Transverse colon (tissue), 4 donors: ENCODE measurements around the gene KRT26. TPM values are rescaled to one million over a fixed set of nuclear protein-coding genes. Genes with fewer than 3 reads are reported as not detected.

ENCODE experiments used
- DNase-seq: peaks from one replicate; pipeline ENCODE4 v3.0.0-alpha.2; 2019
- H3K27ac ChIP-seq, 4 donors: fragments of 200-600 bp; sonication (generic); 2 replicates each; pipeline ENCODE4 v1.5.1; 2016 to 2018; ENCODE audit warnings: inconsistent platforms in 4 of 4
- H3K27me3 ChIP-seq: fragments of 200-600 bp; sonication (generic); 2 replicates; pipeline ENCODE4 v1.5.1; 2017; ENCODE audit warnings: inconsistent platforms
- H3K36me3 ChIP-seq, 4 donors: fragments of 200-600 bp; sonication (generic); 2 replicates each; pipeline ENCODE4 v1.5.1; 2017 to 2019; ENCODE audit warnings: inconsistent platforms in 4 of 4
- H3K4me1 ChIP-seq, 4 donors: fragments of 200-600 bp; sonication (generic); 2 replicates each; pipeline ENCODE4 v1.5.1; 2017 to 2020; ENCODE audit warnings: inconsistent platforms in 4 of 4
- H3K4me3 ChIP-seq, 4 donors: fragments of 200-600 bp; sonication (generic); 1 replicate in 1 of 4; 2 replicates in 3 of 4; pipeline versions ENCODE4 v1.5.1 to v1.6.1; 2017 to 2019; ENCODE audit warnings: inconsistent platforms in 4 of 4
- H3K9me3 ChIP-seq, 2 donors: fragments of 200-600 bp; sonication (generic); 2 replicates each; pipeline ENCODE4 v1.5.1; 2017 to 2019; ENCODE audit warnings: inconsistent platforms in 2 of 2
- CTCF ChIP-seq, 5 experiments: fragments of 200-600 bp in 3 of 5; fragments of 450-650 bp in 2 of 5; sonication (generic) in 3 of 5; IDR thresholded peaks; 1 replicate in 2 of 5; 2 replicates in 3 of 5; pipeline ENCODE4 v1.5.1; 2016 to 2017; ENCODE audit warnings: antibody characterized with exemption in 5 of 5, inconsistent platforms in 3 of 5, mild to moderate bottlenecking in 2 of 5, moderate library complexity in 1 of 5
- EP300 ChIP-seq: sonication (generic); formaldehyde crosslinking; IDR thresholded peaks from one replicate; pipeline ENCODE4 v1.6.1; 2017; ENCODE audit warnings: antibody characterized with exemption, low read depth
- POLR2A ChIP-seq: fragments of 450-650 bp; IDR thresholded peaks from one replicate; pipeline ENCODE4 v1.6.1; 2016; ENCODE audit warnings: antibody characterized with exemption, mild to moderate bottlenecking, moderate library complexity
- POLR2AphosphoS5 ChIP-seq, 3 donors: sonication (generic); formaldehyde crosslinking; IDR thresholded peaks; one replicate each; pipeline ENCODE4 v1.6.1; 2016; ENCODE audit warnings: antibody characterized with exemption in 3 of 3
- WGBS, 2 donors: methylation state at CpG; one replicate each; pipeline ENCODE4 v1.1.5; 2018; ENCODE audit warnings: low coverage in 1 of 2; 5-methylcytosine and 5-hydroxymethylcytosine counted together
- in situ Hi-C, 4 donors: fragments of 200-750 bp; cut with MboI; loops; one replicate each; pipeline versions ENCODE4 v1.15.0 to v1.15.1; 2017; ENCODE audit warnings: low sequenced_read_pairs in 3 of 4, low pct_ligation_motif_present in 1 of 4, low pct_unique_long_range_greater_than_20kb in 1 of 4
- intact Hi-C: fragments of 100-400 bp; cut with DNase I; formaldehyde crosslinking; loops from one replicate; pipeline ENCODE4 v1.15.1; 2023; ENCODE audit warnings: low total_unique reads
- total RNA-seq, 4 donors: library from RNA; depleted of rRNA; stranded (reverse); fragments of >200 nt; gene quantifications; one replicate each; pipeline ENCODE4 v1.1.0, GENCODE V29; 2016

Gene KRT26
- total RNA-seq, 4 donors from 2014 or later = not detected

- no peak for DNase-seq
- WGBS, 2 donors = 53 to 67% methylated on average over 1 of the region's 1 CpG
- Histone ChIP-seq H3K27ac (no peak overlapping the region), H3K9me3 (no peaks in the 10 kb centered on the region), H3K36me3 (no peaks in the 10 kb centered on the region), H3K27me3 (peaks cover 9% of the 10 kb centered on the region), H3K4me3 (no peak overlapping the region), H3K4me1 (no peaks in the 10 kb centered on the region)
- in situ Hi-C loops = loop anchor here in 1 of 4 donors (10.0 kb wide), 1 partner anchor 107 kb away; no protein-coding TSS in a partner anchor
- TF ChIP-seq EP300 (no peak), POLR2AphosphoS5 (IDR thresholded peaks at IDR 0.05) (no peak), POLR2A (no peak), CTCF (IDR thresholded peaks at IDR 0.05) (no peak)
- intact Hi-C loops = no loop called here
Observed at GRCh38 chr17:40722241-40722640, 49.8 kb downstream of the KRT26 start.

DNA sequence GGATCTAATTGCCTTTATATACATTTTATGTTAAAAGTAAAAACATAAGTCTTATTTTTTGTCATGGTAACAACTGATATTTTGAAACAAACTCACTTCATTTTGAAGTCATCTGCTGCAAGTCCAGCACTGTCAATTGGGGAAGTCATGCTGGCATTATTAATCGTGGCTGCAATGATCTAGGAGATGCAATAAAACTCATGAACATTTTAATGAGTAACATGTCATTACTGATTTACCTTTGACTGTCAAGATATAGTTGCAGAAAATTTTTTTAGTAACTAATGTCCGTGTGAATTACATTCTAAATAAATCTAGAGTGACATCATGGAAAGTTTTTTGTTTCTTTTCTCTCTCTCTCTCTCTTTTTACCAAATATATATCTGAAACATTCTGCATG lies 51.1 kb downstream of the KRT26 start:
- in situ Hi-C loops = loop anchor here in 1 of 4 donors (10.0 kb wide), 1 partner anchor 106 kb away; no protein-coding TSS in a partner anchor

DNA sequence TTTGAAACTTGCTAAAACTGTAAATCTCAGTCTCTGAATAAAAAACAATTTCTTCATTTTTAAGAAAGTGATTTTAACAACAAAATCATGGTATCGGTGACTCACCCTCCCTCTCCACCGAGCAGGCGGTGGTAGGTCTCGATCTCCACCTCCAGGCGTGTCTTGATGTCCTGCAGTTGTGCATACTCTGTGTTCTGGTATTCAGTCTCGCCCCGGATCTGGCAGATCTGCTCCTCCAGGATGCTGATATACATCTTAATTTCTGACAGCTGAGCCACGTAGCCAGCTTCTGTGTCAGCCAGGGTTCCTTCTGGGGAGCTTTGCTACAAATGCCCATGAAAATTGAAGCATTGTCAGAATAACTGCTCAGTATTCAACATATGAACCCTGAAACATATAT lies 53.1 kb downstream of the KRT26 start:
- WGBS, 2 donors = 55 to 65% methylated on average over 3 to 8 of the region's 8 CpGs
- no peak for DNase-seq
- TF ChIP-seq CTCF (IDR thresholded peaks at IDR 0.05) (no peak), POLR2A (no peak), EP300 (no peak), POLR2AphosphoS5 (IDR thresholded peaks at IDR 0.05) (no peak)
- H3K27ac ChIP-seq = no peak overlapping the region
- in situ Hi-C loops (no loop called here), intact Hi-C loops (no loop called here)
- no peaks in the 10 kb centered on the region for H3K4me1 ChIP-seq
- no peak overlapping the region for H3K4me3 ChIP-seq
- H3K9me3 ChIP-seq = no peaks in the 10 kb centered on the region
- no peaks in the 10 kb centered on the region for H3K36me3 ChIP-seq
- H3K27me3 ChIP-seq = peaks cover 6% of the 10 kb centered on the region

More for the DNA sequence above, 51.1 kb downstream of the KRT26 start:
- TF ChIP-seq POLR2AphosphoS5 (IDR thresholded peaks at IDR 0.05) (no peak), EP300 (no peak), CTCF (IDR thresholded peaks at IDR 0.05) (no peak), POLR2A (no peak)
- Histone ChIP-seq H3K4me1 (no peaks in the 10 kb centered on the region), H3K36me3 (no peaks in the 10 kb centered on the region), H3K9me3 (no peaks in the 10 kb centered on the region), H3K4me3 (no peak overlapping the region), H3K27me3 (peaks cover 9% of the 10 kb centered on the region), H3K27ac (no peak overlapping the region)
- intact Hi-C loops = no loop called here
- no peak for DNase-seq
- 38 to 55% methylated on average over 2 of the region's 2 CpGs for WGBS, 2 donors

DNA sequence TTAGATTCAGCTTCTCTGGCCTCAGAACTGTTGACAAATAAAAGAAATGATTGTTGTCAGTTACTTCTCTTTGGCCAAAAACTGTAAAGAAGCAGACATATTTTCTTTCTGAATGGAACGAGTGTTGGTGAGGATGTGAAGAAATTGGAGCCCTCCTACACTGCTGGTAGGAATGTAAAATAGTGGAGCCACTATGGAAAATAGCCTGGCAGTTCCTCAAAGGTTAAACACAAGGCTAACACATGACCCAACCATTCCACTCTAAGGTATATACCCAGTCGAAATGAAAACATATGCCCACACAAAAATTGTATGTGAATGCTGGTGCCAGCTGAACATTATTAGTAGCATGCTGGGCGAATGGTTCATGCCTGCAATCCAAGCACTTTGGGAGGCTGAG lies 54.2 kb downstream of the KRT26 start:
- 64 to 67% methylated on average over 3 of the region's 3 CpGs for WGBS, 2 donors
- TF ChIP-seq POLR2AphosphoS5 (IDR thresholded peaks at IDR 0.05) (no peak), CTCF (IDR thresholded peaks at IDR 0.05) (no peak), POLR2A (no peak), EP300 (no peak)
- intact Hi-C loops = no loop called here

More for the DNA sequence above, 54.2 kb downstream of the KRT26 start:
- in situ Hi-C loops = no loop called here
- Histone ChIP-seq H3K27ac (no peak overlapping the region), H3K9me3 (no peaks in the 10 kb centered on the region), H3K36me3 (no peaks in the 10 kb centered on the region), H3K27me3 (peaks cover 6% of the 10 kb centered on the region), H3K4me1 (no peaks in the 10 kb centered on the region), H3K4me3 (no peak overlapping the region)
- DNase-seq = no peak

Other genes with a start within 250 kb of the KRT26 start
- 1 to 10 TPM in 2 of 4 donors, under 1 TPM in 1, not detected in 1; 0.14 to 5.4 (median 4.9) TPM for gene CCR7, start 206.7 kb downstream of the KRT26 start, total RNA-seq
- gene SMARCE1, start 124.4 kb downstream of the KRT26 start, total RNA-seq = 10 to 100 TPM; 43.0 to 87.2 (median 61.6) TPM
- under 1 TPM in 2 of 4 donors, not detected in 2; 0.27 to 0.48 TPM for gene KRT222, start 107.0 kb downstream of the KRT26 start, total RNA-seq
- gene KRT24, start 68.4 kb downstream of the KRT26 start, total RNA-seq = 10 to 100 TPM in 1 of 4 donors, 1 to 10 TPM in 1, under 1 TPM in 1, not detected in 1; 0.64 to 13.5 (median 4.9) TPM
- gene KRT25, start 16.9 kb downstream of the KRT26 start, total RNA-seq = not detected
- gene KRT27, start 10.3 kb upstream of the KRT26 start, total RNA-seq = 1 to 10 TPM in 1 of 4 donors, not detected in 3; 1.1 TPM
- gene KRT28, start 27.8 kb upstream of the KRT26 start, total RNA-seq = not detected
- 10 to 100 TPM in 2 of 4 donors, 1 to 10 TPM in 1, not detected in 1; 2.2 to 12.7 (median 11.7) TPM for gene KRT10, start 50.4 kb upstream of the KRT26 start, total RNA-seq
- gene KRT12, start 95.0 kb upstream of the KRT26 start, total RNA-seq = 10 to 100 TPM in 1 of 4 donors, 1 to 10 TPM in 1, under 1 TPM in 1, not detected in 1; 0.40 to 20.0 (median 3.8) TPM
- 100 to 1,000 TPM; 207 to 797 (median 735) TPM for gene KRT20, start 113.0 kb upstream of the KRT26 start, total RNA-seq
- 1 to 10 TPM in 2 of 4 donors, not detected in 2; 1.1 to 2.5 TPM for gene KRT23, start 165.4 kb upstream of the KRT26 start, total RNA-seq
- gene KRT39, start 194.7 kb upstream of the KRT26 start, total RNA-seq = not detected
- under 1 TPM in 1 of 4 donors, not detected in 3; 0.48 TPM for gene KRT40, start 212.1 kb upstream of the KRT26 start, total RNA-seq
- gene KRTAP3-3, start 222.0 kb upstream of the KRT26 start, total RNA-seq = not detected
- gene KRTAP3-2, start 227.7 kb upstream of the KRT26 start, total RNA-seq = not detected
- not detected for gene KRTAP3-1, start 236.9 kb upstream of the KRT26 start, total RNA-seq